ENCODE measurements around the gene TMEM255B.

TMEM255B gene

GRCh38 chr13:113838711-113839201 is 79.7 kb downstream of the TMEM255B start:
- DNase-seq: no peak

- DNase-seq: no peak
Measured at GRCh38 chr13:113839536-113840204, 80.6 kb downstream of the TMEM255B start.

GRCh38 chr13:113840541-113841352 is 81.7 kb downstream of the TMEM255B start:
- no peak for DNase-seq

GRCh38 chr13:113841353-113841650 is 82.3 kb downstream of the TMEM255B start:
- DNase-seq: no peak

- DNase-seq: no peak
Measured at GRCh38 chr13:113842336-113843062, 83.5 kb downstream of the TMEM255B start.

GRCh38 chr13:113843063-113843654 is 84.1 kb downstream of the TMEM255B start:
- DNase-seq: no peak

GRCh38 chr13:113843864-113844556 is 85.0 kb downstream of the TMEM255B start:
- no peak for DNase-seq

GRCh38 chr13:113845055-113845454 is 86.0 kb downstream of the TMEM255B start:
- DNase-seq: no peak

GRCh38 chr13:113845723-113846635 is 87.0 kb downstream of the TMEM255B start:
- DNase-seq: peak in 1 of 2 experiments; percentile 6

GRCh38 chr13:113846636-113847318 is 87.8 kb downstream of the TMEM255B start:
- DNase-seq: peak in 1 of 2 experiments; percentile 10

- DNase-seq: no peak
Measured at GRCh38 chr13:113848020-113848419, 89.0 kb downstream of the TMEM255B start.

- DNase-seq: no peak
Measured at GRCh38 chr13:113848431-113849260, 89.6 kb downstream of the TMEM255B start.

- no peak for DNase-seq
Measured at GRCh38 chr13:113849546-113849945, 90.5 kb downstream of the TMEM255B start.

- DNase-seq: no peak
Measured at GRCh38 chr13:113849981-113850721, 91.1 kb downstream of the TMEM255B start.

GRCh38 chr13:113850722-113851479 is 91.9 kb downstream of the TMEM255B start:
- no peak for DNase-seq

GRCh38 chr13:113851480-113851803 is 92.4 kb downstream of the TMEM255B start:
- no peak for DNase-seq

- DNase-seq: no peak
Measured at GRCh38 chr13:113851826-113852535, 93.0 kb downstream of the TMEM255B start.

Data from activated CD4-positive, alpha-beta T cell treated with anti-CD3 and anti-CD28 coated beads, Interleukin-2, amount 50 U/mL, for 48 hours (primary cell).